NCI-H1417 (cell line): ENCODE data around the gene SNX15.
"Not testable (repeated sequence)": the region's sequence is repeated elsewhere in the genome, so short reads cannot be mapped to it uniquely, and the experiment has no call there.

ENCODE experiments used
- DNase-seq, 3 experiments: peaks; one replicate each; lab custom pipeline; 2025; lab: John Stamatoyannopoulos, UW

SNX15 gene, protein sequence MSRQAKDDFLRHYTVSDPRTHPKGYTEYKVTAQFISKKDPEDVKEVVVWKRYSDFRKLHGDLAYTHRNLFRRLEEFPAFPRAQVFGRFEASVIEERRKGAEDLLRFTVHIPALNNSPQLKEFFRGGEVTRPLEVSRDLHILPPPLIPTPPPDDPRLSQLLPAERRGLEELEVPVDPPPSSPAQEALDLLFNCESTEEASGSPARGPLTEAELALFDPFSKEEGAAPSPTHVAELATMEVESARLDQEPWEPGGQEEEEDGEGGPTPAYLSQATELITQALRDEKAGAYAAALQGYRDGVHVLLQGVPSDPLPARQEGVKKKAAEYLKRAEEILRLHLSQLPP

DNA sequence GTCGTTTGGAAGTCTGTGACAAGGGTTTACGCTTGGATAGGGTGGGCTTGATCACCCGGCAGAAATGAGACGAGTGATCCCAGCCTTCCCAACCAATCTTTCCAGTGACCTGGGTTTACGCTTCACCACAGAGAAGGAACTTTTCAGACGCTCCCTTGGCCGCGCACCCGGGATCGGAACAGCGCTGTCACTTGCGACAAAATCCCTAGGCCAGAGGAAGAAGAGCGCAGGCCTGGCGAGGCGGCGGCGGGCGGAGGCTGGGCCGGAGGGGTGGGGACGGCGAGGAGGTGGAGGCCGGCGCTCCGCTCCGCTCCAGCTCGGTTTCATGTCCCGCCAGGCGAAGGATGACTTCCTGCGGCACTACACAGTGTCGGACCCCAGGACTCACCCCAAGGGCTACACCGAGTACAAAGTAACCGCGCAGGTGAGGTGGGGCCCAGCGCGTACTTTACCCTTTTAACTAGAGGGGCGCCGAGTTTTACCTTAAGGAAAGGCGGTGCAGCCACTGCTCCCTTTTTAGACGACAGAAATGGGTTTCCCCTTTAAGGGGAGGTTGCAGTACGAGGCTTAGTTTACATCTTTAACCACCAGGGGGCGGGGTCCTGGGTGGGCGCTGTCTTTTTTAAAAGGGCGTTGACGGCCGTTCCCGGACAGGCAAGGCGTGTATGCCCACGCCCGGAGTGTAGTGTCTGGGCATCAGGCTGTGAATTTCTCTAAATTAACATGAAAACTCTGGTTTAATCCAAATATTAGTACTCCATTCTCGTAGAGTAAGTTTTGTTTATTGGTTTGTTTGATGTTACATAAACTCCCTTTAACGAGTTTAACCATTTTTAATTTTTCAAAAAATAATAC lies at the start of gene SNX15:
SNX15 (plus strand) TSS at position 227 of the 855 bp plus-strand sequence; CDS start at position 326, 99 bp downstream.
- peak; percentile 98 to 99 (median 99) for DNase-seq

DNA sequence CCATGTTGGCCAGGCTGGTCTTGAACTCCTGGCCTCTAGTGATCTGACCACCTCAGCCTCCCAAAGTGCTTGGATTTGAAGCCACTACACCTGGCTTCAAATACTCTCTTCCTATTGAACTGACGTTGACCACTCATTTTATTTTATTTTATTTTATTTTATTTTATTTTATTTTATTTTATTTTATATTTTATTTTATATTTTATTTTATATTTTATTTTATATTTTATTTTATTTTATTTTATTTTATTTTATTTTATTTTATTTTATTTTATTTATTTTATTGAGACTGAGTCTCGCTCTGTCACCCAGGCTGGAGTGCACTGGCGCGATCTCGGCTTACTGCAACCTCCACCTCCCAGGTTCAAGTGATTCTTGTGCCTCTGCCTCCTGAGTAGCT lies 43.9 kb upstream of the SNX15 start:
- DNase-seq = not testable (repeated sequence)

DNA sequence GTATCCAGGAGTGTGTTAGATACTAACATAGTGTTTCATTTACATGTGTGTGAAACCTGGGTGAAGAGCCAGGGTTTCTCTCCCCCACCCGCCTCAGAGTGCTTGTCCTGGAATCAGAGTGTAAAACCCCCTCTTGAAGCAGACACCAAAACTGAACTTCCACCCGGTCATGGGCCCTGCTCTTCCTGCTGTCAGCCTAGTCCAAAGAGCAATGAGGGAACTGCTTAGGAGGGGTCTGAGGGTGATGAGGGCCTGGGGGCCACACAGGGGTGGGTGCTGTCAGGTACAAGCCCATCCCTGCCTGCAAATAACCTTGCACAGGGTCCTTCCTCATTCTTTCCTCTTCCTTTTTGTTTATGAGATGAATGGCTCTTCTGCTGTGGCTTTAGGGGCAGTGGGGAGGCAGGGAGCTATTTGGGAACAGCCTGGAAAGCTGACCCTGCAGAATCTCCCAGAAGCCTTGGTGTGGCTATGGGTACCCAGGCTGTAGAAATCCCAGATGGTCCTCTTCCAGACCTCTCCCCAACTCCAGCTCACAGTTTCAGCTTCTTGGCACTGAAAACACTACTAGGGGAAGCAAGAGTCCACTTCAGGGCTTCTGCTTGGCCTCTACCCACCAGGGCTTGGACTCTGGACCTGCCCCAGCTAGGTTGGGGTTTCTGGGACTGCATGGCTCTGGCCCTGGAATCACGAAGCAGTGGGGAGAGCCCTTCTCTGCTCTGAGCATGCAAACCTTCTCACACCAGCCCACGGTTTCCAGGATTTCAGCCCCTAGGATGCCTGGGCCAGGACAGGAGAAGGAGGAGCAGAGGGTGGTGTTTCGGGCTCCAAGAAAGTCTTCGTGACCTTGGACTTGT lies 39.0 kb upstream of the SNX15 start:
- no peak for DNase-seq

DNA sequence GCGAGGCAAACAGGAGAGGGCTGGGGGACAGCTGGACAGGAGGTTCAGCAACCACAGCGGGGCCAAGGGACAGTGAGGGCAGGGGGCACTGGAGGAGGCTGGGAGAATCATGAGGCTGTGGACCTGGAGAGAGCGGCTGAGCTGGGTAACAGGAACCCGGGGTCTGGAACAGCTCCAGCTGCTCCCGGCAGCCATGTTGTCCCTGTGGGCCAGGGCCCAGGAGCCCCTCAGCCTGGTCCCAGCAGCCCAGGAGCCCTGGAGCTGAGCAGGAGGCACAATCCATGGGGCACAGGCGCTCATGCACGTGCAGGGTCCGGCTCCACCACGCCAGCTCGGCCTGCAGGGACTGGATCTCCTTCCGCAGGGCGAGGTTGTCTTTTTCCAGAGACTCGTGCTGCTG lies 37.8 kb upstream of the SNX15 start:
- no peak for DNase-seq

DNA sequence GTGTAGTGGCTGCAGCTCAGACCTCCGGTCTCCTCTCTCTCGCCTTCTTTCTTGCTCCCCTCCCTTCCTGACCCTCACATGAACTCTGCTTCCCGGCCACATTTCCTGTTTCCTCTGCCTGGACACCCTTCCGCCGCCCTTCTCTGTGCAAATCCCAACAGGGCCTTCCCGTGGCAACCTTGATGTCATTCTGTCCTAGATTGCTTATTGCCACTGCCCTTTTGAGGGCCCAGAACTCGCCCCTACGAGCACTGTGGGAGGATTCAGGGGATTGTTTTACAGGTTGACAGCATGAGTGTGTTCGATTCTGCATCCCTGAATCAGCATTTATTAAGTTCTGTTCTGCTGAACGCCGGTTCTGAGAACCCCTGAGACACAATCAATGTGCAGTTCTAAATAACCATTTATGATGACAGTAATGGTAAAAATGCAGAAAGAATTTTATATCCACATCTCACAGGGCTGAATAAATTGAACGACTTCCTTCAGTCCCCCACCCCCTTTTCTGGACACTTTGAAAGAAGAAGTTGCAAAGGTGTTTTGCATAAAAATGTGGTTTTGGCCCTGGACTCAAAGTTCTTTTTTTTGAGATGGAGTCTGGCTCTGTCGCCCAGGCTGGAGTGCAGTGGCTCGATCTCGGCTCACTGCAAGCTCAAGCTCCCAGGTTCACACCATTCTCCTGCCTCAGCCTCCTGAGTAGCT lies 36.9 kb upstream of the SNX15 start:
- DNase-seq = no peak

DNA sequence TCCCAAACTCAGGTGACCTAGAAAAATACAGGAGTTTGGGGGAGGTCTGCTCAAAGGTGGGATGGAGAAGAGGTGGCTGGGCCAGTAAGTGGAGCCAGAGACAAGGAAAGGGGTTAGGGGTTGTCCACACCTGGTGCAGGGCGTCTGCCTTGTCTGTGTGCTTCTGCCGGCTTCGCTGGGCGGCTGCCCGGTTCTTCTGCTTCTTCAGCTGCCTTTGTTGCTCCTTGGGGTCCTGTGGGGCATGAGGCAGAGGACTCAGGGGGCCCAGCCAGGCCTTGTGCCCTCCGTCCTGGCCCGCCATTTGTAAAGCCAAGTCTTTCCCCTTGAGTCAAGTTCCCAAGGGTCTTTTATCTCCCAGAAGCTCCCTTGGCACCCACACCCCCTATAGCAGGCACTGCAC lies 32.9 kb upstream of the SNX15 start:
- DNase-seq = no peak

DNA sequence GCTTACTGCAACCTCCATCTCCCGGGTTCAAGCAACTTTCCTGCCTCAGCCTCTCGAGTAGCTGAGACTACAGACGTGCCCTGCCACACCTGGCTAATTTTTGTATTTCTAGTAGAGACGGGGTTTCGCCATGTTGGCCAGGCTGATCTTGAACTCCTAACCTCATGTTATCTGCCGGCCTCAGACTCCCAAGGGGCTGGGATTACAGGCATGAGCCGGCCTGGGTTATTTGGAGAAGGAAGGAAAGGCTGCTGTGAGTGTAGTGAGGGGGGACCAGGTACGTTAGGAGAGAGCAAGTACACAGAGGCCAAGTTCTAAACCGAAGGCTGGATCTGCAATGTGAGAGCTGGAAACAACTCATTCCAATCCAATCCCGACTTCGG lies 30.9 kb upstream of the SNX15 start:
- DNase-seq = no peak

DNA sequence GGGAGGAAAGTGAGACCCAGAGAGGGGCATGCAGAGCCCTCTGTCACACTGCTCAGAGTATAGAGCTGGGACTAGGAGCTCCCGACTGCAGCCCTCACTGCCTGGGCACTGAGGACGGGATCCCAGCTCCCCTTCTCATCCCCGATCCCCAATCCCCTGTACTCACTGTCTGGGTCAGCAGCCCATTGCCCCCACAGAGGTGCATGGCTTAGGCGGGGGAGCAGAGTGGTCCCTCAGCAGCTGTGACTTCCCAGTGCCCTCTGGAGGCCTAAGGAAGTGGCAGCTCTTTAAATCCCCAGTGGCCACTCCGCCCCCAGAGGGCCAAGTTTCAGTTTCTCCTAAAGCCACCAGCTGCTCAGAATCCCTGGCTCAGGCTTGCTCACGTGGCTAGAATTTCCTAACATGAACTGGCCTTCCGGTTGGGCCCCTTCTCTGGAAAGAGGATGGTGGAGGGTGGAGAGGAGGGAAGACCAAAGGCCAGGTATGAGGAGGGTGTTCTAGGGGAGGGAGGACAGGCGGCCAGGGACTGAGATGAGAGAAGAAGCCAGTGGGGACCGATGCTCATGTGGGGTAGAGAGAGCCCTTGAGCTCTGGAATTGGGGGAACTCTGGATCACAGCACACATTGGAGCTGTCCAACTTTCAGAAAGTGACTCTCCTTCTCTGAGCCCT lies 30.4 kb upstream of the SNX15 start, which contains the start of gene BATF2:
BATF2 (minus strand) TSS at position 262 of the 671 bp plus-strand sequence; CDS start at position 205, 57 bp downstream.
- peak; percentile 42 to 72 (median 56) for DNase-seq

DNA sequence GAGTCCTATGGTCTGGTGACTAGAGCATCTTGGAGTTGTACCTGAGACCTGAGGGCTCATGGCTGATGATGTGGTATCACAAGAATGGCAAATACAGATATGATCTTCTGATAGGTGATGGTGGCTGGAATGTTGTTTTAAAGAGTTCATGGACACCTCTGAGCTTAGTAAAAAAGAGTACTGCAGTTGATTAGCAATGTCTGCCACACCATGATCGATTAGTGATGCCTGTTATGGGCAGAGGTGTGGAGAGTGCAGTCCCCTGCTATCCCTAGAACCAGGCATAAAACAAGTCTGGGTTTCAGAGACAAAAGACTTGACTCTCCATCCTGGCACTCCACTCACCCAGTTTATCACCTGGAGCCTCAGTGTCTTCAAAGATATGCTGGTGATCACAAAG lies 29.1 kb upstream of the SNX15 start:
- DNase-seq = peak; percentile 6 to 45 (median 18)

DNA sequence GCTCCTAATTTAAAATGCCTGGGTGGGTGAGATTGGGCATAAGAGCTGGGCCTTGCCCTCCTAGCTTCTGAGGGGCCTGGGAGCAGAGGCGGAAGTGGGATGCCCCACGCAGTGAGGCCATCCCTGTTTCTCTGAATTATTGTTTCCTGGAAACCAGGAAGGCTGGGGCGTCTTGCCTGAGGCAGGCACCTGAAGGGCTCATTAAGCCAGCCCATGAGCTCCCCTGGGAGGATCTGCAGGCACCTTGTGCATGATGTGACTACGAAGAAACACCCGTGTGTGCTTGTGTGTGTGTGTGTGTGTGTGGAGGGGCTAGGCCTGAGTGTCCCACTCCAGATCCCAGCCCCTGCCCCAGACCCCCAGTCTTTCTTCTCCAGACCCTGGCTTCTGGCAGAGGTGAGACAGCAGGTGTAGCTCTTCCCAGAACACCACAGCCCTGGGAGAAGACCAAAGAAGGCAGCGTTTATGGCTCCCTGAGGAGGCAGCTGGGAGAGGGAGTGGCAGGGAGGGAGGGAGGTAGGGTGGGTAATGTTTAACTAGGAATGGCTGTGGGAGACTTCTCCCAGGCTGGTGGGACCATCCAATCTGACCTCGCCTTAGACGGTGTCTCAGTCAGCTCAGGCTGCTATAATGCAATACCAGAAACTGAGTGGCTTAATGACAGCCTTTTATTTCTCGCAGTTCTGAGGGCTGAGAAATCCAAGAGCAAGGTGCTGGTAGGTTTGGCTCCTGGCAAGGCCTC lies 28.4 kb upstream of the SNX15 start:
- DNase-seq = peak in 2 of 3 experiments; percentile 44 to 72

DNA sequence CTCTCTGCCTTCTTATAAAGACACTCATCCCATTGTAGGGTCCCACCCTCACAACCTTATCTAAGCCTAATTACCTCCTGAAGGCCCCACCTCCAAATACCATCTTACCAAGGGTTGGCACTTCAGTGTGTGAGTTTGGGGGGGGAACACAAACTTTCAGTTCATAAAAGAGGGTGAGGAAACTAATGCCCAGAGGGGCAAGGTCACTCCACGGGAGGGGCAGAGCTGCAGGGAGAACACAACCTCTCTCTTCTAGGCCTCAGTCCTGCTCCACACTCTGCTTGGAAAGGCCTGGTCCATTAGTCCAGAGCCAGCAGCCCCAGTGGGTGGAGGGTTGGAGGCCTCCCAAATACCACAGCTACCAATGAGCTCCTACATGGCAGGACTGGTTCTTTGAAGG lies 27.8 kb upstream of the SNX15 start:
- DNase-seq = no peak

DNA sequence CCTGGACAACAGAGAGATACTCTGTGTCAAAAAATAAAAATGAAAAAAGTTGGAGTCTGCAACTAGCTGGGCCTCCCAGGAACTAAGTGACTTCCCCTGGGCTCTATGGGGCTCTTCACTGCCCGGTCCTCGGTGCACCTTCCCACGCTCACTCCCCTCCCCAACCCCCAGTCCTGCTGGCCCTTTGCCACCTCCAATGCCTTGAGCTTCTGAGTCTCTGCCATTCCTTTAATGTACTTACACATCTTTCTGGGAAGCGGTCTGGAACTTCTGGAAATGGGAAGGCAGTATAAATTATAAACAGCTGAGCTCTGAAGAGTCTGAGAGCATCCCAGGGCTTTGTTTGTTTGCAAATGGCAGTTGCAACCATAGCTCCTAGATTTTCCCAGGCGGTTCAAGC lies 24.5 kb upstream of the SNX15 start:
- no peak for DNase-seq

DNA sequence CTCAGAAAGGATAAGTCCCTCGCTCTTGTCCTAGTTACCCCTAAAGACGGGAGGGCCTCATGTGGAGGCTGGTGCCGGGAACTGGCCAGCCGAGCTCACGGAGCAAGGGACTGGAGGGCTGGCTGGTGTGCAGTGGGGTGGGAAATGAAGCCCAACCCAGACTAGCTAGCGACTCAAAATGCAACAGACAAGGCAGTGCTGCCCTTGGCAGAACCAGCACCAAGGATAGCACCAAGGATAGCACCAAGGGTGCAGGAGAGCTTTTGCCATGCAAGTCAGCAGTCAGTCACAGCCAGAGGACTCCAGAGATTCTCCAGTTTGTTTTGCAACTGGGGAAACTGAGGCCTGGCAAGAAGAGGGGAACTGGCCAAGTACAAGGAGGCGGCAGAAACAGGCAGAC lies 24.0 kb upstream of the SNX15 start:
- DNase-seq = no peak

DNA sequence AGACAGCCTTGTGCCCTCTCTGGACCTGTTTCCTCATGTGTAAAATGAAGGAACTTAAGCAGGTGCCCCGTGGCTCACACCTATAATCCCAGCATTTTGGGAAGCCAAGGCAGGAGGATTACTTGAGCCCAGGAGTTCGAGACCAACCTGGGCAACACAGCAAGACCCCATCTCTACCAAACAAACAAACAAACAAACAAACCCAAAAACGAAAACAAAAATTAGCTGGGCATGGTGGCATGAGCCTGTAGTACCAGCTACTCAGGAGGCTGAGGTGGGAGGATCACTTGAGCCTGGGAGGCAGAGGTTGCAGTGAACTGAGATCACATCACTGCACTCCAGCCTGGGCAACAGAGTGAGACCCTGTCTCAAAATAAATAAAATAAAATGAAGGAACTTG lies 23.3 kb upstream of the SNX15 start:
- DNase-seq = not testable (repeated sequence)

DNA sequence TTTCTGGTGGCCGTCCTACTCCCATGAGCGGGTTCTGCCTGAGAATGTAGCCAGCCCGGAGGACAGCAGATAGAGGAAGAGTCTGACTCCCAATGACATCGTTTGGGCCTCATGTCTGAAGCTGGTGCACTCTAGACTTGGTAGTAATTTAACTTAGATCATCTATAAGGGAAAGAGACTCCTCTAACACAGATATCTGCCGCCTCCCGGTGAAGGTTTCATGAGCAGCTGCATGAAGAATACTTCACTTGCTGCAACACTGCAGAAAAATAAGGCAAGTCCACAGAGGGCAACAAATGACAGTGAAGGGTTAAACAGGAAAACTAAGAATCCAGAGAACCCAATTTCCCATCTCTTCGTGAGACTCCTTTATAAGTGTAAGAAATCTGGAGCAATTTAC lies 19.2 kb upstream of the SNX15 start:
- DNase-seq = no peak

DNA sequence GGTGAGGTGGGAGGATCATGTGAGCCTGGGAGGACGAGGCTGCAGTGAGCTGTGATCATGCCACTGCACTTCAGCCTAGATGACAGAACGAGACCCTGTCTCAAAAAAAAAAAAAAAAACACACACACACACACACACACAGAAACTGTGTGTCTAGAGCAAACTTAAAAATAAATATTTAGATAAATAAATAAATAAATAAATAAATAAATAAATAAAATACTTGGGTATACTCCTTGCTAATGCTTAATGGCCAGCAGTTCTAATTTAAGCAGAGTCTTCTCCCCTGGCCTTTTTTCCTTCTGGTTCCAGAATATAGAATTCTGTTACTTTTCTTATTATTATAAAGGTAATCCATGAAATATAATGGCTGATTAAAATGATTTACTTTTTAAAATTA lies 18.4 kb upstream of the SNX15 start:
- DNase-seq = no peak

DNA sequence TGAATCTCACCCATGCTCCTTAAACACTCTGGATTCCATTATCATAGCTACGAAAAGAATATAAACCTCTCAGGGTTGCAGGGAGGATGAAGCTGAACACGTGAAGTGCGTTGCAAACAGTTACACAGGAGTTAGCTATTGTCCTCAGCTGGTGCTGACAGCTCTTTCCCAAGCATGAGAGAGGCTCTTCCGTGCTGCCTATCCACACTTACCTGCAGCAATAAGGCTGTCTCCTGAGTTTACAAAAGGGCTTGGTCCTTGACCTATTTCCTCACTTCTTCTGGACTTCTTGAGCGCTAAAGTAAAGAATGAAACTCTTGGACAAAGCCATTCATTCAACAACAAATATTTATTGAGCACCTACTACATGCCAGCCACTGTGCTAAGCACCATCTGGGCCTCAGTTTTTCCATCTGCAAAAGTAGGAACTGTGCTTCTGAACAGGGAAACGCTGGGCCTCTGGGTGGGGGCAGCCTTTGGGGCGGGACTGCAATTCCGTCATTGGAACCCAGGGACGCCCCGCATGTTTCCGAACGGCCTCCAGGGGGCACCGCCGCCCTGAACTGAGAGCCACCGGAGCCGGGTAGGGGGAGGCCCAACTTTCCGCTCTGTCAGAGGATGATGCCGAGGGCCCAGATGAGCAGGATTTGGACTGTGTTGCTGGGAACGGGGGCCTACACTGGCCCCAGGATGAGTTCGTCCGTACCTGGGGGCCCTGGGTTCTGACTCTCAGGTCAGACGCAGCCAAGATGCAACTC lies 13.9 kb upstream of the SNX15 start:
- DNase-seq = peak; percentile 85 to 92 (median 88)

DNA sequence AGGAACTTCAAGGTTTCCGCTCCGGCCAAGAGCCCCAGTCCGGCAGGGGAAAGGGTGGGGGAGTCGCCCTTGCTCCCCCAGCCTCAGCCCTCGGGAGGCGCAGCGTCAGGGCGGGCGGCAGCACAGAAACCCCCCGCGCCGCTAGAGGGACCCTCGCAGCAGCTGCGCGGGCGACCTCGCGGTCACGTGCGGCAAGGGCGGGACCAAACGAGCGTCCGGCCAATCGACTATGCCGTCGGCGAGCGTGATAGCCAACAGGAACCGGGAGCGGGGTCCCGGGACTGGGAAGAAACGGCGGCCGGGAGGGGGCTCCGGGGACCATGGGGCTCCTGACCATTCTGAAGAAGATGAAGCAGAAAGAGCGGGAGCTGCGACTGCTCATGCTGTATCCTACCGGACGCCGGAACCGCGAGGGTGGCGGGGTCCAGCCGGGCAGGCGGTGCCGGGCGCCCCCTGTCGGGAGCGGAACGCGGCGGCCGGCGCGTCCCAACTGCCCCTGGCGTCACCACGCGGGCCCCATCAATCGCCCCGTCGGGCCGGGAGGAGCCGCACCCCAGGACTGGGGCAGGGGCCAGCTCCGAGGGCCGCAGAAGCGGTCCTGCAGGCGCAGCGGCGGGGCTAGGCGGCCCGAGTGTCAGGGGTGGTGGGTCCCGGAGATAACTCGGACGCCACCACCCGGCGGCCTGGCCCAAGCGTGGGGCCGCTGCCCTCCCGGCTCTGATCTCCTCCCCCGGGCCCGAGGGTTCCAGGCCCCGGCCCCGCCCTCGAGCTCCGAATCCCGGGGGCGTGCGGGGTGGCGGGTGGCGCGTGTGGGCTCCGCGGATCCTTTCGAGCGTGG lies 13.1 kb upstream of the SNX15 start, which contains the start of gene ARL2:
ARL2 (plus strand) TSS at position 273 of the 838 bp plus-strand sequence; CDS start at position 321, 48 bp downstream.
- DNase-seq = peak; percentile 87 to 95 (median 90)
